ENCODE measurements around the gene MGMT. TPM values are rescaled to one million over a fixed set of nuclear protein-coding genes. Genes with fewer than 3 reads are reported as not detected.

The MGMT gene
- polyA plus RNA-seq, 3 donors = 9.5 to 23.5 (median 17.5) TPM

DNA sequence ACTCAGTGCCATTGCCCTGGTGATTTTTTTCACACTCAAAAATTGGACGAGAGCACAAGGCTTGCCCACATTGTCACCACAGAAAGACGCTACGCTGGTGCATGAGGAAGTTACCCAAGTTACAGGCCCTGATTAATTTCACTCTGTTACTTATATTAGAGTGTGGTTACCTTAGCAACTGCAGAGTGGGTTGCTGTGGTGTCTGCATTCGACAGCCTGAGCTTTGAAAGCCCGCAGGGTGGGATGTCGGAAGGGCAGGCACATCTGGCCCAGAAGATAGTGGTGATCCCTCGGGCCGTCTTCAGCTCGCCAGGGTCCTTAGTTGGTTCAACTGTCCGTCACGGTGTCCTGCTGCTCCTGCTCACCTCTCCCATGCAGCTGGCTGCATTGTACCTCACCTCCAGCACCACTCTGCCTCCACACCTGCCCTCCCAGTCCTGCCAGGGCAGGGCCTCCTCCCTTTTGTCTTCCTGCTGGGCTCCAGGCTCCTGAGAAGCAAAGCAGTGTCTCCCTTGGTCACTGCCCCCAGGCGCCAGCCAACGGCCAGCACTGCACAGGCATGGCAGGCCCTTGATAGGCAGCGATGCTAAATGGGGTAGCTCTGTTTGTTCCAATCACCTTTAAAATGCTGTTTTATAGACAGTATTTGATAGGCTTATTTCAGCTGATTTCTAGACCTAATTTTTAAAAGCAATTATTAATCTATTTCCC is 329.8 kb downstream of the MGMT start:
- Mint-ChIP-seq H3K9me3 (peaks cover 0 to 18% (median 5%) of the 10 kb centered on the region in 7 donors), H3K4me3 (no peak overlapping the region), H3K4me1 (no peaks in the 10 kb centered on the region), H3K27ac (peak overlapping the region in 2 of 7 donors; percentile 30 to 84), H3K36me3 (no peaks in the 10 kb centered on the region), H3K27me3 (ENCODE audit: low read depth in 3 of 3) (peaks cover 0 to 7% (median 3%) of the 10 kb centered on the region in 3 donors)
- Histone ChIP-seq H3K4me2 (replicated peaks; ENCODE audit: extremely low read depth, low read length, poor library complexity, severe bottlenecking) (no peak overlapping the region), H3K27ac (ENCODE audit: low read depth in 1 of 2, low read length in 2 of 2) (no peak overlapping the region), H3K4me1 (ENCODE audit: control insufficient read depth in 1 of 2, insufficient read depth in 2 of 2, low read length in 2 of 2) (no peaks in the 10 kb centered on the region), H3K9ac (ENCODE audit: insufficient read depth, low read length, poor library complexity, severe bottlenecking) (no peak overlapping the region), H3K79me2 (ENCODE audit: insufficient read depth, low read length) (no peaks in the 10 kb centered on the region), H3K4me3 (replicated peaks in 1 of 3; ENCODE audit: low read depth in 2 of 3, low read length in 3 of 3) (no peak overlapping the region), H4K20me1 (ENCODE audit: insufficient read depth, low read length) (no peaks in the 10 kb centered on the region), H3K36me3 (replicated peaks in 1 of 2; ENCODE audit: control insufficient read depth in 1 of 2, insufficient read depth in 2 of 2, low read length in 2 of 2) (no peaks in the 10 kb centered on the region), H2AFZ (ENCODE audit: insufficient read depth, low read depth, low read length, poor library complexity, severe bottlenecking) (no peak overlapping the region), H3K9me3 (replicated peaks in 1 of 2; ENCODE audit: control insufficient read depth in 1 of 2, insufficient read depth in 1 of 2, low read length in 2 of 2) (peaks cover 8 to 20% of the 10 kb centered on the region in 2 donors), H3K27me3 (ENCODE audit: control insufficient read depth in 2 of 2, insufficient read depth in 2 of 2, low read length in 2 of 2) (no peaks in the 10 kb centered on the region)
- DNase-seq = no peak
- WGBS (ENCODE audit: insufficient coverage) = 55% methylated on average over 5 of the region's 14 CpGs
- intact Hi-C loops (cut with micrococcal nuclease) = no loop called here
- TF ChIP-seq, protein P1, sequence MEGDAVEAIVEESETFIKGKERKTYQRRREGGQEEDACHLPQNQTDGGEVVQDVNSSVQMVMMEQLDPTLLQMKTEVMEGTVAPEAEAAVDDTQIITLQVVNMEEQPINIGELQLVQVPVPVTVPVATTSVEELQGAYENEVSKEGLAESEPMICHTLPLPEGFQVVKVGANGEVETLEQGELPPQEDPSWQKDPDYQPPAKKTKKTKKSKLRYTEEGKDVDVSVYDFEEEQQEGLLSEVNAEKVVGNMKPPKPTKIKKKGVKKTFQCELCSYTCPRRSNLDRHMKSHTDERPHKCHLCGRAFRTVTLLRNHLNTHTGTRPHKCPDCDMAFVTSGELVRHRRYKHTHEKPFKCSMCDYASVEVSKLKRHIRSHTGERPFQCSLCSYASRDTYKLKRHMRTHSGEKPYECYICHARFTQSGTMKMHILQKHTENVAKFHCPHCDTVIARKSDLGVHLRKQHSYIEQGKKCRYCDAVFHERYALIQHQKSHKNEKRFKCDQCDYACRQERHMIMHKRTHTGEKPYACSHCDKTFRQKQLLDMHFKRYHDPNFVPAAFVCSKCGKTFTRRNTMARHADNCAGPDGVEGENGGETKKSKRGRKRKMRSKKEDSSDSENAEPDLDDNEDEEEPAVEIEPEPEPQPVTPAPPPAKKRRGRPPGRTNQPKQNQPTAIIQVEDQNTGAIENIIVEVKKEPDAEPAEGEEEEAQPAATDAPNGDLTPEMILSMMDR (IDR thresholded peaks at IDR 0.05) = no peak

DNA sequence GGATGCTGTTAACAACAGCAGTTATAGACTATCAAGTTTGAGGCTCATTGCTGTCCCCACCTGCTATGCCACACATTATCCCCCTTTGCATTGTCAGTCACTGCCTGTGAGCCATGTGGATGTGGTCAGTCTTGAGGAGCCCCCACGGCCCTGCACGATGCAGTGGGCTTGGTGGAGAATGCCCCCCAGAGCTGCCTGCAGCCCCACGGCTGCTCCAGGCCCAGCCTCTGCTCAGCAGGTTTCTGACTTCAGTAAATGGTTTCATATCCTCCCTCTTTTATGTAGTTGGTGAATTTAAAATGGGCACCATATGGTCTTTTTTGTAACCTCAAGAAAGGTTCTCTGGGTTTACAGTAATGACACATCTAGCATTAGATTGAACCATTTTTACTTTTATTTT is 332.9 kb downstream of the MGMT start:
- TF ChIP-seq, protein P1 (IDR thresholded peaks at IDR 0.05) = no peak
- no peak for DNase-seq
- Mint-ChIP-seq H3K4me1 (no peaks in the 10 kb centered on the region), H3K27ac (no peak overlapping the region), H3K27me3 (ENCODE audit: low read depth in 3 of 3) (peaks cover 0 to 7% (median 3%) of the 10 kb centered on the region in 3 donors), H3K9me3 (peaks cover 6 to 19% (median 17%) of the 10 kb centered on the region in 7 donors), H3K36me3 (no peaks in the 10 kb centered on the region), H3K4me3 (no peak overlapping the region)
- Histone ChIP-seq H3K36me3 (replicated peaks in 1 of 2; ENCODE audit: control insufficient read depth in 1 of 2, insufficient read depth in 2 of 2, low read length in 2 of 2) (no peaks in the 10 kb centered on the region), H4K20me1 (ENCODE audit: insufficient read depth, low read length) (no peaks in the 10 kb centered on the region), H3K9ac (ENCODE audit: insufficient read depth, low read length, poor library complexity, severe bottlenecking) (no peak overlapping the region), H3K4me1 (ENCODE audit: control insufficient read depth in 1 of 2, insufficient read depth in 2 of 2, low read length in 2 of 2) (no peaks in the 10 kb centered on the region), H3K27me3 (ENCODE audit: control insufficient read depth in 2 of 2, insufficient read depth in 2 of 2, low read length in 2 of 2) (no peaks in the 10 kb centered on the region), H3K27ac (ENCODE audit: low read depth in 1 of 2, low read length in 2 of 2) (no peak overlapping the region), H3K79me2 (ENCODE audit: insufficient read depth, low read length) (no peaks in the 10 kb centered on the region), H3K9me3 (replicated peaks in 1 of 2; ENCODE audit: control insufficient read depth in 1 of 2, insufficient read depth in 1 of 2, low read length in 2 of 2) (peaks cover 10 to 17% of the 10 kb centered on the region in 2 donors), H3K4me3 (replicated peaks in 1 of 3; ENCODE audit: low read depth in 2 of 3, low read length in 3 of 3) (no peak overlapping the region), H2AFZ (ENCODE audit: insufficient read depth, low read depth, low read length, poor library complexity, severe bottlenecking) (no peak overlapping the region), H3K4me2 (replicated peaks; ENCODE audit: extremely low read depth, low read length, poor library complexity, severe bottlenecking) (no peak overlapping the region)
- WGBS (ENCODE audit: insufficient coverage) = no CpG with 5 or more reads among the region's 3 CpGs
- intact Hi-C loops (cut with micrococcal nuclease) = no loop called here

Data from CD14-positive monocyte (primary cell).